H1 (cell line): ENCODE measurements around the gene SYCE3. TPM values are rescaled to one million over a fixed set of nuclear protein-coding genes. Genes with fewer than 3 reads are reported as not detected.

Experiments
- CTCF ChIA-PET: fragments of 300-600 bp; sonication (Branson Sonifier 250); formaldehyde crosslinking; loops from one replicate; lab custom pipeline; 2021; ENCODE audit not compliant: partially characterized antibody; lab: Charles Lee
- POLR2A ChIA-PET: fragments of 300-600 bp; sonication (Branson Sonifier 250); formaldehyde crosslinking; loops from one replicate; lab custom pipeline; 2021; ENCODE audit warnings: inconsistent platforms; ENCODE audit not compliant: partially characterized antibody; lab: Charles Lee
- DNase-seq, 2 experiments: peaks; one replicate each; pipeline versions ENCODE4 v3.0.0 to v3.0.0-alpha.2; 2010 to 2022; ENCODE audit warnings: low spot score in 2 of 2, low read depth in 1 of 2, mixed read lengths in 1 of 2
- FAIRE-seq: peaks from 2 replicates; lab custom pipeline; 2011; peaks lifted over from hg19 to GRCh38; lab: Jason Lieb, UNC
- H2AFZ ChIP-seq: 2 replicates; pipeline ENCODE4 v1.8.1; 2012; ENCODE audit warnings: low read length, inconsistent platforms
- H2AK5ac ChIP-seq: 2 replicates; pipeline ENCODE4 v1.6.1; 2013; ENCODE audit warnings: low read depth, low read length
- H2BK120ac ChIP-seq: replicated peaks from 2 replicates; pipeline ENCODE3; 2013; ENCODE audit warnings: low read depth, low read length, inconsistent platforms
- H2BK12ac ChIP-seq: 2 replicates; pipeline ENCODE4 v1.6.1; 2013; ENCODE audit warnings: low read depth, low read length
- H2BK15ac ChIP-seq: 2 replicates; pipeline ENCODE4 v1.6.1; 2013; ENCODE audit warnings: low read length
- H2BK20ac ChIP-seq: 2 replicates; pipeline ENCODE4 v1.6.1; 2013; ENCODE audit warnings: low read length
- H2BK5ac ChIP-seq: 2 replicates; pipeline ENCODE4 v1.6.1; 2013; ENCODE audit warnings: low read depth, low read length
- H3K14ac ChIP-seq: 2 replicates; pipeline ENCODE4 v1.6.1; 2013; ENCODE audit warnings: inconsistent platforms; ENCODE audit not compliant: insufficient read length
- H3K18ac ChIP-seq: 2 replicates; pipeline ENCODE4 v1.6.1; 2013; ENCODE audit warnings: low read length; ENCODE audit errors: extremely low read depth
- H3K23ac ChIP-seq: 2 replicates; pipeline ENCODE4 v1.6.1; 2013; ENCODE audit warnings: inconsistent platforms; ENCODE audit not compliant: insufficient read length
- H3K23me2 ChIP-seq: 2 replicates; pipeline ENCODE4 v1.6.1; 2013; ENCODE audit warnings: low read depth, low read length
- H3K27ac ChIP-seq: 2 replicates; pipeline ENCODE4 v1.6.1; 2011; ENCODE audit warnings: low read depth, low read length, inconsistent platforms
- H3K27me3 ChIP-seq, 4 experiments: replicated peaks in 1 of 4; 1 replicate in 1 of 4; 2 replicates in 3 of 4; pipeline versions ENCODE4 v1.6.1 to v1.8.1; 2011 to 2013; ENCODE audit warnings: low read length in 3 of 4, mild to moderate bottlenecking in 3 of 4, inconsistent platforms in 2 of 4, mixed read lengths in 2 of 4, moderate library complexity in 1 of 4; ENCODE audit not compliant: control insufficient read depth in 3 of 4, insufficient read depth in 3 of 4; ENCODE audit errors: extremely low read depth in 1 of 4
- H3K36me3 ChIP-seq, 4 experiments: 2 replicates each; pipeline versions ENCODE4 v1.6.1 to v1.8.1; 2011 to 2013; ENCODE audit warnings: mild to moderate bottlenecking in 4 of 4, low read length in 3 of 4, moderate library complexity in 2 of 4, control low read depth in 1 of 4, inconsistent platforms in 1 of 4; ENCODE audit not compliant: insufficient read depth in 4 of 4, control insufficient read depth in 2 of 4
- H3K4ac ChIP-seq: replicated peaks from 2 replicates; pipeline ENCODE3; 2013; ENCODE audit warnings: low read length, low read depth, mixed read lengths, inconsistent platforms; ENCODE audit not compliant: insufficient read length
- H3K4me1 ChIP-seq, 4 experiments: replicated peaks in 1 of 4; 1 replicate in 1 of 4; 2 replicates in 3 of 4; pipeline versions ENCODE4 v1.6.1 to v1.8.1; 2011 to 2013; ENCODE audit warnings: low read length in 3 of 4, inconsistent platforms in 2 of 4, mixed read lengths in 1 of 4; ENCODE audit not compliant: insufficient read depth in 4 of 4, control insufficient read depth in 3 of 4
- H3K4me2 ChIP-seq, 2 experiments: 2 replicates each; pipeline versions ENCODE4 v1.6.1 to v1.8.1; 2011 to 2013; ENCODE audit warnings: low read depth in 2 of 2, low read length in 2 of 2, control low read depth in 1 of 2, inconsistent platforms in 1 of 2, mild to moderate bottlenecking in 1 of 2; ENCODE audit not compliant: insufficient read depth in 1 of 2
- H3K4me3 ChIP-seq, 4 experiments: fragments of 200-600, 300-600 bp in 1 of 4; sonication (generic), shearing (Covaris generic), sonication (Bioruptor Twin) in 1 of 4; 2 replicates each; pipeline versions ENCODE4 v1.5.1 to v1.8.1; 2011 to 2016; ENCODE audit warnings: low read length in 4 of 4, low read depth in 3 of 4, control low read depth in 2 of 4, inconsistent platforms in 2 of 4, mild to moderate bottlenecking in 2 of 4, mixed read lengths in 1 of 4, moderate library complexity in 1 of 4; ENCODE audit not compliant: insufficient read depth in 2 of 4; ENCODE audit errors: extremely low read depth in 1 of 4
- H3K56ac ChIP-seq: replicated peaks from 2 replicates; pipeline ENCODE3; 2013; ENCODE audit warnings: low read depth, mild to moderate bottlenecking, mixed read lengths, low read length, inconsistent platforms; ENCODE audit not compliant: insufficient read length
- H3K79me1 ChIP-seq: 2 replicates; pipeline ENCODE4 v1.6.1; 2013; ENCODE audit warnings: low read depth, low read length, control low read depth
- H3K79me2 ChIP-seq, 2 experiments: 2 replicates each; pipeline versions ENCODE4 v1.6.1 to v1.8.1; 2012 to 2013; ENCODE audit warnings: low read length in 2 of 2, mild to moderate bottlenecking in 2 of 2, inconsistent platforms in 1 of 2; ENCODE audit not compliant: insufficient read depth in 2 of 2, control insufficient read depth in 1 of 2
- H3K9ac ChIP-seq, 4 experiments: replicated peaks in 1 of 4; 1 replicate in 1 of 4; 2 replicates in 3 of 4; pipeline versions ENCODE4 v1.6.1 to v1.8.1; 2011 to 2013; ENCODE audit warnings: low read depth in 3 of 4, low read length in 3 of 4, control low read depth in 2 of 4, mild to moderate bottlenecking in 2 of 4, moderate library complexity in 2 of 4, inconsistent platforms in 1 of 4; ENCODE audit errors: extremely low read depth in 1 of 4
- H3K9me3 ChIP-seq, 2 experiments: 2 replicates each; pipeline versions ENCODE4 v1.6.1 to v1.8.1; 2012 to 2013; ENCODE audit warnings: mild to moderate bottlenecking in 2 of 2, moderate library complexity in 2 of 2, control low read depth in 1 of 2, inconsistent platforms in 1 of 2, low read depth in 1 of 2, low read length in 1 of 2, mixed read lengths in 1 of 2; ENCODE audit not compliant: insufficient read depth in 2 of 2
- H4K20me1 ChIP-seq, 2 experiments: replicated peaks in 1 of 2; 2 replicates each; pipeline versions ENCODE3 to v1.8.1; 2011 to 2013; ENCODE audit warnings: inconsistent platforms in 2 of 2, low read length in 2 of 2, mild to moderate bottlenecking in 1 of 2; ENCODE audit not compliant: insufficient read depth in 2 of 2, control insufficient read depth in 1 of 2
- H4K5ac ChIP-seq: 2 replicates; pipeline ENCODE4 v1.6.1; 2013; ENCODE audit warnings: low read length, low read depth, mixed read lengths, inconsistent platforms; ENCODE audit not compliant: insufficient read length
- H4K8ac ChIP-seq: 2 replicates; pipeline ENCODE4 v1.8.0; 2013; ENCODE audit warnings: mild to moderate bottlenecking, moderate library complexity, low read length, inconsistent platforms; ENCODE audit not compliant: insufficient read depth; ENCODE audit errors: extremely low read depth
- H4K91ac ChIP-seq: replicated peaks from 2 replicates; pipeline ENCODE3; 2013; ENCODE audit warnings: low read length, mixed read lengths, inconsistent platforms; ENCODE audit not compliant: insufficient read length
- CHD2 ChIP-seq: IDR thresholded peaks from 2 replicates; pipeline ENCODE4 v1.6.1; 2012; ENCODE audit warnings: low read length, improper control_type of control experiment
- NRF1 ChIP-seq: IDR thresholded peaks from 2 replicates; pipeline ENCODE4 v1.6.1; 2011; ENCODE audit warnings: mild to moderate bottlenecking, low read depth, low read length, improper control_type of control experiment
- POLR2AphosphoS5 ChIP-seq: IDR thresholded peaks from 2 replicates; pipeline ENCODE4 v1.6.1; 2011; ENCODE audit warnings: low read depth, low read length
- RBBP5 ChIP-seq: IDR thresholded peaks from 2 replicates; pipeline ENCODE4 v1.7.1; 2012; ENCODE audit warnings: low read depth, mild to moderate bottlenecking, inconsistent platforms, low read length, moderate library complexity, borderline replicate concordance
- WGBS, 2 experiments: shearing (Covaris generic) in 1 of 2; methylation state at CpG; one replicate each; pipeline versions ENCODE4 v1.1.6 to v1.1.7; 2013 to 2015; ENCODE audit warnings: low lambda C conversion rate in 2 of 2, mixed read lengths in 2 of 2, inconsistent platforms in 1 of 2, low coverage in 1 of 2, missing lambda C conversion rate in 1 of 2; ENCODE audit not compliant: insufficient replicate concordance in 2 of 2, insufficient coverage in 1 of 2, insufficient read length in 1 of 2; ENCODE audit errors: extremely low coverage in 1 of 2, missing lambda C conversion rate in 1 of 2; 5-methylcytosine and 5-hydroxymethylcytosine counted together
- polyA plus RNA-seq, 7 experiments: library from polyadenylated mRNA; depleted of rRNA in 3 of 7; stranded (reverse) in 5 of 7; unstranded in 2 of 7; fragments of >200 nt in 5 of 7; fragments of 200-250 nt in 2 of 7; gene quantifications; 1 replicate in 5 of 7; 2 replicates in 1 of 7; 4 replicates in 1 of 7; pipeline versions ENCODE4 v1.2.1 to v1.2.3, GENCODE V29; 2011 to 2013; ENCODE audit warnings: missing spikeins in 2 of 7, mixed read lengths in 2 of 7
- total RNA-seq: library from RNA; stranded (reverse); fragmentation: NEBNext Ultra II Directional; extraction: Animal tissue kit (Norgen Biotek cat#: 25700); gene quantifications from 2 replicates; pipeline ENCODE4 v1.2.1, GENCODE V29; 2021

Gene SYCE3
- total and polyA plus RNA-seq, 2 of the 8 experiments (the other 6 are each of a cell fraction or from before 2014, with no cell fraction given) = 1.9 TPM; not detected in 1

DNA sequence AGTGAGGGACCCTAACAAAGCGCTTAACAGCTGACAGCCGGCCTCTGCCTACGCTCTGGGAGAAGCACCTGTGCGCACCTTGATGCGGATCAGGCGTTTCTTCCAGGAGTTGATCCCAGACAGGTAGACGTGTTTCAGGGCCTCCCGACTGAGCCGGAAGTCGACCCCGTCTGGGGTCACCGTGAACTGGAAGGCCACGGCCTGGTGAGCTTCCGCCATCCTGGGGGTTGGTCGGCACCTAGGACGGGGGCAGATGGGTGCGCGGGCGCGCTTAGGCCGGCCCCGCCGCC is 14.9 kb upstream of the SYCE3 start:
- Histone ChIP-seq H2BK120ac (no peak overlapping the region), H3K79me2 (peaks cover 0 to 7% of the 10 kb centered on the region in 2 experiments; a peak in 1 of 4 replicates), H3K9ac (no peak overlapping the region), H3K9me3 (no peaks in the 10 kb centered on the region), H2BK12ac (no peak overlapping the region), H3K4me2 (no peak overlapping the region), H4K91ac (no peak overlapping the region), H2AK5ac (no peak overlapping the region), H3K4me3 (no peak overlapping the region), H4K5ac (no peak overlapping the region), H3K23me2 (peaks cover 4% of the 10 kb centered on the region; the same call in 1 of the 2 replicates), H3K36me3 (peaks cover 6 to 13% (median 8%) of the 10 kb centered on the region in 4 experiments; a peak in 7 of 8 replicates), H3K27me3 (no peaks in the 10 kb centered on the region), H4K20me1 (peaks cover 5 to 10% of the 10 kb centered on the region in 2 experiments), H2BK20ac (no peak overlapping the region), H3K18ac (no peak overlapping the region), H4K8ac (no peak overlapping the region), H2AFZ (no peak overlapping the region), H2BK5ac (no peak overlapping the region), H3K23ac (no peak overlapping the region), H3K4ac (no peak overlapping the region), H3K79me1 (peaks cover 7% of the 10 kb centered on the region; the same call in 1 of the 2 replicates), H3K14ac (no peak overlapping the region), H3K27ac (no peak overlapping the region), H2BK15ac (no peak overlapping the region), H3K4me1 (peaks cover 0 to 4% (median 3%) of the 10 kb centered on the region in 4 experiments; a peak in 3 of 7 replicates), H3K56ac (no peak overlapping the region)
- POLR2A ChIA-PET = interaction anchor here (2.7 to 5.4 kb wide), 2 partner anchors 13 to 21 kb away, joined by 8 to 37 read pairs; partner anchors contain the start of gene SYCE3
- CTCF ChIA-PET = interaction anchor here (1.5 to 8.1 kb wide), 10 partner anchors 10 to 122 kb away, joined by 5 to 84 read pairs (median 16); partner anchors contain the start of gene SYCE3
- 91% methylated on average over 15 of the region's 23 CpGs; no CpG with 5 or more reads in 1 of the 2 experiments for WGBS, 2 experiments
- no peak for DNase-seq
- no peak for FAIRE-seq
- TF ChIP-seq RBBP5 (no peak), NRF1 (no peak), POLR2AphosphoS5 (no peak), CHD2 (no peak)
